Body of pancreas (tissue), 4 donors: ENCODE results near the gene MICB.

Source experiments
- POLR2A ChIP-seq, 3 donors: fragments of 450-650 bp; IDR thresholded peaks; one replicate each; pipeline ENCODE4 v1.6.1; 2016; ENCODE audit warnings: antibody characterized with exemption in 3 of 3, mild to moderate bottlenecking in 2 of 3
- TF ChIP-seq, protein P1 (sequence below), 7 experiments: fragments of 450-650 bp in 4 of 7; fragments of 200-600 bp in 3 of 7; sonication (generic) in 3 of 7; IDR thresholded peaks; one replicate each; pipeline ENCODE4 v1.5.1; 2016 to 2019; ENCODE audit warnings: antibody characterized with exemption in 7 of 7

DNA sequence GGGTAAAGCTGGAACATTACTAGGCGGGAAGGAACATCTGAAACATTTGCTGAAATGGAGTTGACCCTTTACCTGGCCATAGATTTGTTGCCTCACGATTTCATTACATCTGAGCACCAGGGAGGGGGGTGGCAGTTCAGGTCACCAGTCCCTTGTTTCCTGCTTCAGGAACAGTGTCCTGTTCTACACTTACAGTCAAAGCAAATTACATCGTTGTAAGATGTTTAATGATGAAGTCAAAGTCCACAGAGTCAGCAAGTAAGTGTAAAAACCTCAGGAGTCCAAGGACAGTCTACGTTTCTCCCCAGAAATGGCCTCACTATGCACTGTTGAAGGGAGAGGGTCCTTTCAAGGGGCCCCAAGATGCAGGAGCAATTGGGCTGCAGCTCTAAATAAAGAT lies 8.9 kb upstream of the MICB start:
- TF ChIP-seq, protein P1, sequence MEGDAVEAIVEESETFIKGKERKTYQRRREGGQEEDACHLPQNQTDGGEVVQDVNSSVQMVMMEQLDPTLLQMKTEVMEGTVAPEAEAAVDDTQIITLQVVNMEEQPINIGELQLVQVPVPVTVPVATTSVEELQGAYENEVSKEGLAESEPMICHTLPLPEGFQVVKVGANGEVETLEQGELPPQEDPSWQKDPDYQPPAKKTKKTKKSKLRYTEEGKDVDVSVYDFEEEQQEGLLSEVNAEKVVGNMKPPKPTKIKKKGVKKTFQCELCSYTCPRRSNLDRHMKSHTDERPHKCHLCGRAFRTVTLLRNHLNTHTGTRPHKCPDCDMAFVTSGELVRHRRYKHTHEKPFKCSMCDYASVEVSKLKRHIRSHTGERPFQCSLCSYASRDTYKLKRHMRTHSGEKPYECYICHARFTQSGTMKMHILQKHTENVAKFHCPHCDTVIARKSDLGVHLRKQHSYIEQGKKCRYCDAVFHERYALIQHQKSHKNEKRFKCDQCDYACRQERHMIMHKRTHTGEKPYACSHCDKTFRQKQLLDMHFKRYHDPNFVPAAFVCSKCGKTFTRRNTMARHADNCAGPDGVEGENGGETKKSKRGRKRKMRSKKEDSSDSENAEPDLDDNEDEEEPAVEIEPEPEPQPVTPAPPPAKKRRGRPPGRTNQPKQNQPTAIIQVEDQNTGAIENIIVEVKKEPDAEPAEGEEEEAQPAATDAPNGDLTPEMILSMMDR (IDR thresholded peaks at IDR 0.05), result no peak
- TF ChIP-seq POLR2A (IDR thresholded peaks at IDR 0.05), result no peak
